ENCODE data around the gene GALE.

DNA sequence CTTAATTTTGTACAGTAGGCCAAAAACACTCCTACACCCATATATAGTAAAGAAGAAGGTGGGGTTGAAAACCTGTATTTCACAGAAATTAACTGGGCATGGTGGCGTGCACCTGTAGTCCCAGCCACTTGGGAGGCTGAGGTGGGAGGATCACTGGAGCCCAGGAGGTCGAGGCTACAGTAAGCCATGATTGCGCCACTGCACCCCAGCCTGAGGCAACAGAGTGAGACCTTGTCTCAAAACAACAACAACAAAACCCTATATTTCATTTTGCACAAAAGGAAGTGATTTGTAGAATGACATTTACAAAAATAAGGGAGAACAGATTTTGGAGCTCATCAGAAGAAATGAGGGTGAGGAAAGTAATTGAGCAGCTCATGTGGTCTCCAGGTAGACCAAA is 11.9 kb downstream of the GALE start:
- no peak for TF ChIP-seq POLR2A (IDR thresholded peaks at IDR 0.05)
- TF ChIP-seq, protein P1, sequence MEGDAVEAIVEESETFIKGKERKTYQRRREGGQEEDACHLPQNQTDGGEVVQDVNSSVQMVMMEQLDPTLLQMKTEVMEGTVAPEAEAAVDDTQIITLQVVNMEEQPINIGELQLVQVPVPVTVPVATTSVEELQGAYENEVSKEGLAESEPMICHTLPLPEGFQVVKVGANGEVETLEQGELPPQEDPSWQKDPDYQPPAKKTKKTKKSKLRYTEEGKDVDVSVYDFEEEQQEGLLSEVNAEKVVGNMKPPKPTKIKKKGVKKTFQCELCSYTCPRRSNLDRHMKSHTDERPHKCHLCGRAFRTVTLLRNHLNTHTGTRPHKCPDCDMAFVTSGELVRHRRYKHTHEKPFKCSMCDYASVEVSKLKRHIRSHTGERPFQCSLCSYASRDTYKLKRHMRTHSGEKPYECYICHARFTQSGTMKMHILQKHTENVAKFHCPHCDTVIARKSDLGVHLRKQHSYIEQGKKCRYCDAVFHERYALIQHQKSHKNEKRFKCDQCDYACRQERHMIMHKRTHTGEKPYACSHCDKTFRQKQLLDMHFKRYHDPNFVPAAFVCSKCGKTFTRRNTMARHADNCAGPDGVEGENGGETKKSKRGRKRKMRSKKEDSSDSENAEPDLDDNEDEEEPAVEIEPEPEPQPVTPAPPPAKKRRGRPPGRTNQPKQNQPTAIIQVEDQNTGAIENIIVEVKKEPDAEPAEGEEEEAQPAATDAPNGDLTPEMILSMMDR (IDR thresholded peaks at IDR 0.05 in 4 of 5, conservative IDR thresholded peaks at IDR 0.05 in 1 of 5), result no peak
